Fibroblast of lung (primary cell): ENCODE measurements around the gene WNT3. TPM values are rescaled to one million over a fixed set of nuclear protein-coding genes. Genes with fewer than 3 reads are reported as not detected.

ENCODE experiments used
- DNase-seq, 2 donors: peaks; one replicate each; pipeline versions ENCODE4 v3.0.0 to v3.0.0-alpha.2; 2010; ENCODE audit warnings: low read depth in 2 of 2
- H2AFZ ChIP-seq: 2 replicates; pipeline ENCODE4 v1.5.1; 2012; ENCODE audit warnings: low read length, control low read depth, inconsistent platforms
- H3K27ac ChIP-seq: 2 replicates; pipeline ENCODE4 v1.5.1; 2011; ENCODE audit warnings: low read length, control low read depth; ENCODE audit not compliant: insufficient read depth
- H3K27me3 ChIP-seq: 2 replicates; pipeline ENCODE4 v1.5.1; 2011; ENCODE audit warnings: mild to moderate bottlenecking, low read length; ENCODE audit not compliant: control insufficient read depth, insufficient read depth
- H3K36me3 ChIP-seq: 2 replicates; pipeline ENCODE4 v1.5.1; 2011; ENCODE audit warnings: low read length; ENCODE audit not compliant: control insufficient read depth, insufficient read depth
- H3K4me1 ChIP-seq: 2 replicates; pipeline ENCODE4 v1.5.1; 2011; ENCODE audit warnings: low read length; ENCODE audit not compliant: control insufficient read depth, insufficient read depth; ENCODE audit errors: extremely low read depth
- H3K4me2 ChIP-seq: 2 replicates; pipeline ENCODE4 v1.5.1; 2011; ENCODE audit warnings: low read length, control low read depth; ENCODE audit not compliant: insufficient read depth; ENCODE audit errors: extremely low read depth
- H3K4me3 ChIP-seq, 4 experiments: fragments of 200-600 bp in 1 of 4; sonication (generic) in 1 of 4; replicated peaks in 1 of 4; 2 replicates each; pipeline ENCODE4 v1.5.1; 2011 to 2016; ENCODE audit warnings: low read length in 4 of 4, low read depth in 3 of 4, mild to moderate bottlenecking in 3 of 4, control low read depth in 2 of 4, inconsistent platforms in 1 of 4, mixed read lengths in 1 of 4; ENCODE audit not compliant: insufficient read depth in 1 of 4; ENCODE audit errors: control extremely low read depth in 1 of 4
- H3K79me2 ChIP-seq: 2 replicates; pipeline ENCODE4 v1.5.1; 2012; ENCODE audit warnings: mild to moderate bottlenecking, low read length, inconsistent platforms; ENCODE audit not compliant: control insufficient read depth, insufficient read depth
- H3K9ac ChIP-seq: 2 replicates; pipeline ENCODE4 v1.5.1; 2011; ENCODE audit warnings: mild to moderate bottlenecking, low read length, control low read depth; ENCODE audit not compliant: insufficient read depth
- H3K9me3 ChIP-seq: 2 replicates; pipeline ENCODE4 v1.5.1; 2012; ENCODE audit warnings: low read depth, low read length; ENCODE audit not compliant: control insufficient read depth, insufficient read depth
- H4K20me1 ChIP-seq: 2 replicates; pipeline ENCODE4 v1.5.1; 2011; ENCODE audit warnings: low read length; ENCODE audit not compliant: control insufficient read depth, insufficient read depth; ENCODE audit errors: extremely low read depth
- CTCF ChIP-seq, 2 donors: IDR thresholded peaks in 1 of 2; conservative IDR thresholded peaks in 1 of 2; 1 replicate in 1 of 2; 2 replicates in 1 of 2; pipeline ENCODE4 v1.5.1; 2011 to 2012; ENCODE audit warnings: low read length in 2 of 2, control low read depth in 1 of 2, inconsistent platforms in 1 of 2, low read depth in 1 of 2, mild to moderate bottlenecking in 1 of 2
- EZH2 ChIP-seq: IDR thresholded peaks from 2 replicates; pipeline ENCODE4 v1.5.1; 2012; ENCODE audit warnings: low read length, control low read depth, mild to moderate bottlenecking; ENCODE audit errors: missing control alignments
- polyA plus RNA-seq, 2 donors: library from polyadenylated mRNA; depleted of rRNA in 1 of 2; stranded (reverse) in 1 of 2; unstranded in 1 of 2; fragments of >200 nt; gene quantifications; 2 replicates each; pipeline ENCODE4 v1.2.1, GENCODE V29; 2011 to 2012; ENCODE audit warnings: missing spikeins in 1 of 2
- total RNA-seq: library from RNA; depleted of rRNA; stranded (reverse); fragments of >200 nt; gene quantifications from 2 replicates; pipeline ENCODE4 v1.2.1, GENCODE V29; 2014

WNT3 gene
- total and polyA plus RNA-seq, 2 donors (not counting 1 experiment from before 2014, with no cell fraction given): 1.3 to 1.5 TPM

- Histone ChIP-seq H3K27ac (no peak overlapping the region), H3K9ac (no peak overlapping the region), H3K4me1 (no peaks in the 10 kb centered on the region), H3K36me3 (no peaks in the 10 kb centered on the region), H3K9me3 (no peaks in the 10 kb centered on the region), H2AFZ (no peak overlapping the region), H3K27me3 (peaks cover 16% of the 10 kb centered on the region), H3K4me3 (no peak overlapping the region), H3K4me2 (no peak overlapping the region), H4K20me1 (no peaks in the 10 kb centered on the region), H3K79me2 (no peaks in the 10 kb centered on the region)
- TF ChIP-seq CTCF (conservative IDR thresholded peaks at IDR 0.05 in 1 of 2, IDR thresholded peaks at IDR 0.05 in 1 of 2; ENCODE audit: low read depth in 1 of 2, low read length in 2 of 2) (no peak), EZH2 (no peak)
- DNase-seq: no peak
Measured at GRCh38 chr17:46809110-46809571, 9.4 kb downstream of the WNT3 start.

DNA sequence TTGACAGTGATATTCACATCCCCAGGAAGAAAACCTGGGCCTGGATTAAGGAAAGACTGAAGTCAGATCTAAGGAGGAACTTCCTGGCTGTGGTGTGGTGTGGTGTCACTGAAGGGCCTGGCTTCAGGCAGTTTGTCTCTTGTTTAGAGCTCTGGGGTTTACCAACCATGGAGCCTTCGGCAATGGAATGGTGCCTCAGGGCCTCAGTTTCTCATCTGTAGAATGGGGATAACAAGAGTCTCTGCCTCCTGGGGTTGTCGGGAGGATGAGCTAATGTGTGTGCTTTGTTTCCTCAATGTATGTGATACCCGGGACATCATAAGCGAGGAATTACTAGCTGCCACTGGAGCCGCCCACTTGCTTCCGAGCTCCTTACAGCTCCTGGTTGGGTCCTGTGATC is 12.7 kb downstream of the WNT3 start:
- Histone ChIP-seq H3K36me3 (no peaks in the 10 kb centered on the region), H3K9me3 (no peaks in the 10 kb centered on the region), H3K9ac (no peak overlapping the region), H3K79me2 (no peaks in the 10 kb centered on the region), H3K4me3 (no peak overlapping the region), H3K4me2 (no peak overlapping the region), H3K27ac (no peak overlapping the region), H3K27me3 (peaks cover 6% of the 10 kb centered on the region), H2AFZ (no peak overlapping the region), H3K4me1 (no peaks in the 10 kb centered on the region), H4K20me1 (no peaks in the 10 kb centered on the region)
- TF ChIP-seq EZH2: no peak
- TF ChIP-seq CTCF (conservative IDR thresholded peaks at IDR 0.05 in 1 of 2, IDR thresholded peaks at IDR 0.05 in 1 of 2; ENCODE audit: low read depth in 1 of 2, low read length in 2 of 2): no peak
- no peak for DNase-seq

DNA sequence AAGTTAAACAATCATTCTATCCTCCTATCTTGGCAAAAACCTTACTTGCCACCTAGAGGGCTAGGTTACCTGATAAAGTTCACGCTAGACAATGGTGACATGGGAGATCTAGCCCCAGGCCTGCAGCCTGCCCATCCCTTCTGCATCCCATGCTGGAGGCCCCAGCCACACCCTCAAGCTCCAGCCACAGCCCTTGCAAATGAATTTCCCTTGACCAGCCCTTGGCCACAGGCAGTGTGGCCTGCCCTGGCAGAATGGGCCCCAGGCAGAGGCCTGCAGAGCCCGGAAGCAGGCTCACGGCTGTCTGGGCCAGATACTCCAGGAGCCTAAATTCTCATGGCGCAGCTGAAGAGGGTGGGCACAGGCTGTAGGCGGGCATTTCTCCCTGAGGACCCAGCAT is 14.9 kb downstream of the WNT3 start:
- Histone ChIP-seq H4K20me1 (no peaks in the 10 kb centered on the region), H2AFZ (no peak overlapping the region), H3K79me2 (no peaks in the 10 kb centered on the region), H3K4me2 (no peak overlapping the region), H3K27ac (no peak overlapping the region), H3K27me3 (peaks cover 14% of the 10 kb centered on the region), H3K9ac (no peak overlapping the region), H3K36me3 (no peaks in the 10 kb centered on the region), H3K4me3 (no peak overlapping the region), H3K9me3 (no peaks in the 10 kb centered on the region), H3K4me1 (no peaks in the 10 kb centered on the region)
- TF ChIP-seq EZH2 (no peak), CTCF (conservative IDR thresholded peaks at IDR 0.05 in 1 of 2, IDR thresholded peaks at IDR 0.05 in 1 of 2; ENCODE audit: low read depth in 1 of 2, low read length in 2 of 2) (no peak)
- DNase-seq: no peak
